ENCODE measurements around the gene UNG. TPM values are rescaled to one million over a fixed set of nuclear protein-coding genes. Genes with fewer than 3 reads are reported as not detected.

The UNG gene
- total RNA-seq, 1 donor: 30.8 TPM

DNA sequence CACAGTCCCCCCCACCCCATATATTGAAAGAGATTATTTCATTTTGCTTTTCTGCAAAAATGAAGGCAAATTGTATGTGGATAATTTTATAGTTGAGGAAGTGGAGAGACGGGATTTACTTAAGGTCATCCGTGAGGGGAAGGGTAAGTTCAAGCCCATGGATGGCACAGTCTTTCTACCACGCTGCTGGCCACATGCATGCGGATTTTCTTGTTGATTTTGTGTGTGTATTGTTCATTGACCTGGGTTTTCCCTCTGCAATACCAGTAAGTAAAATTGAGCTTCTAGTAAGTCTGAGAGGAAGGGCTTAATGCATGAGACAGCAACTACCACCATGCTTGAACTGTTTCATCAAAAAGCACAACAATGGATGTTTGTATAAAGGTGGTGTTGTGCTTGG, 54.1 kb downstream of the UNG start:
- DNase-seq (ENCODE audit: low read depth): no peak
- no peak overlapping the region for H3K4me3 ChIP-seq (ENCODE audit: low read depth, low read length)
- TF ChIP-seq, protein P1, sequence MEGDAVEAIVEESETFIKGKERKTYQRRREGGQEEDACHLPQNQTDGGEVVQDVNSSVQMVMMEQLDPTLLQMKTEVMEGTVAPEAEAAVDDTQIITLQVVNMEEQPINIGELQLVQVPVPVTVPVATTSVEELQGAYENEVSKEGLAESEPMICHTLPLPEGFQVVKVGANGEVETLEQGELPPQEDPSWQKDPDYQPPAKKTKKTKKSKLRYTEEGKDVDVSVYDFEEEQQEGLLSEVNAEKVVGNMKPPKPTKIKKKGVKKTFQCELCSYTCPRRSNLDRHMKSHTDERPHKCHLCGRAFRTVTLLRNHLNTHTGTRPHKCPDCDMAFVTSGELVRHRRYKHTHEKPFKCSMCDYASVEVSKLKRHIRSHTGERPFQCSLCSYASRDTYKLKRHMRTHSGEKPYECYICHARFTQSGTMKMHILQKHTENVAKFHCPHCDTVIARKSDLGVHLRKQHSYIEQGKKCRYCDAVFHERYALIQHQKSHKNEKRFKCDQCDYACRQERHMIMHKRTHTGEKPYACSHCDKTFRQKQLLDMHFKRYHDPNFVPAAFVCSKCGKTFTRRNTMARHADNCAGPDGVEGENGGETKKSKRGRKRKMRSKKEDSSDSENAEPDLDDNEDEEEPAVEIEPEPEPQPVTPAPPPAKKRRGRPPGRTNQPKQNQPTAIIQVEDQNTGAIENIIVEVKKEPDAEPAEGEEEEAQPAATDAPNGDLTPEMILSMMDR (IDR thresholded peaks at IDR 0.05; ENCODE audit: insufficient read depth, low read length): no peak

DNA sequence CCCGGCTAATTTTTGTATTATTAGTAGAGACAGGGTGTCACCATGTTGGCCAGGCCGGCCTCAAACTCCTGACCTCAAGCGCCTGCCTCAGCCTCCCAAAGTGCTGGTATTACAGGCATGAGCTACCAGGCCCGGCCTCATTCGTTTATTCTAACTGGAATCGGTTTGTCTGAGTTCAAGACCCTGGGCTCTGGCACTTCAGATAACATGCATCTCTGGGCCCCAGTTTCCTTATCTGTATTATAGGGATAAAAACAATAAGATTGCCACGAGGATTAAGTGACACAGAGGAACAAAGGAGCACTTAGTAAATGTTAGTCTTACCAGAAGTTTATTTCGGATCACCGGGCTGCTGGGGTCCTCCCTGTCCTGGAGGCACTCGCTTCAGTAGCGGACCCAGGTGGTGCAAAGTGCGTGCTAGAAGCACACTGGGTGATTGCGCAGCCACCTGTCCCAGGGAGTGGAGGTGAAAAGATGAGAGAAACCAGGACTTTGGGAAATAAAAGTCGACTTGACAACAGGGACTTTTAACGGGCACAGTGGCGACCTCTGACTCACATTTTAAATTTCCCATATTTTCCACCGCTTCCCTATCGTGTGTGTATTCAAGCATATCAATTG, 56.5 kb downstream of the UNG start:
- peak overlapping the region; percentile 52 for H3K4me3 ChIP-seq (ENCODE audit: low read depth, low read length)
- TF ChIP-seq, protein P1 (IDR thresholded peaks at IDR 0.05; ENCODE audit: insufficient read depth, low read length): no peak
- no peak for DNase-seq (ENCODE audit: low read depth)

DNA sequence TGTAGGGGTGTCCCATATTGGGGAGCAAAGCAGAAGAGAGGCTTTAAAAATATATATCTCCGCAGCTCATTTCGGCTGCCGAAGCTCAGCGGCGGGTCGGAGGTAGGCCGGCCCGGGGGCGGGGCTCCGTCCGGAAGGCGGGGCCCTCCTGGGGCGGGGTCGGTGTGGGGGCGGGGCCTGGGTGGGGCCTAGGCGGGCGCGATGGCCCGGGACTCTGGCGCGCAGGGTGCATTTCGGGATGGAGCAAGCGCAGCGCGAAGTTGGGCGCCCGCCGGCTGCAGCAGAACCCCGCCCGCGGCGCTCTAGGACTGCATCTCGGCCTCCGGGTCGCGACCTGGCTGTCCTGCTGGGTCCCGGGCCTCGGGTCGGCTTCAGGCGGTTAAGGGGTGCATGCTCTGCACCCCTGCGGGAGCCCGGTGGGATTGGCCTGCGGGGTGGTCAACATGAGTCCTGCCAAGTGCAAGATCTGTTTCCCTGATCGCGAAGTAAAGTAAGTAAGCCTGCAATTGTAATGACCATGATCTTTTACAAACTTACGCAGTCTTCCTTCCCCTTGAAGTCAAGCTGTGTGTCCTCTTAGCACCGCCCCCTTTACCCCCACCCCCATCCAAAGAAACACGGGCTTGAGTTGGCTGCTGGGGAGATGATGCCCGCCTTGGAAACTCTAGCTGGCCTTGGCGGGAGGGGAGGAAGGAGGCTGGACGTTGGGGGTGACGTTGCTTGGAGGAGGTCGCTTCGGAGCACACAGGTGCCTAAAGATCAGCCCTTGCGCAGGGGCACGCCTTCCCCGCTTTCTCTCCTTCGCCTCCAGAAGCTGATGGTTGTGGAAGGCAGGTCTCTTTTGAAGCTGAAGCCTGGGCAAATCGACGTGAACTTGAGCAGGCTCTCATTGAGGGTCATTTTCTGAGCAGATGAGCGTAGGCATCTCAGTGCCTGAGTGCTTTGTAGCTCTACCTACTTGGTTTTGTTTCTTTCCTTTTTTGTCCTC, 57.3 kb downstream of the UNG start:
- peak overlapping the region; percentile 69 for H3K4me3 ChIP-seq (ENCODE audit: low read depth, low read length)
- peak; percentile 60 for DNase-seq (ENCODE audit: low read depth)
- TF ChIP-seq, protein P1 (IDR thresholded peaks at IDR 0.05; ENCODE audit: insufficient read depth, low read length): no peak

DNA sequence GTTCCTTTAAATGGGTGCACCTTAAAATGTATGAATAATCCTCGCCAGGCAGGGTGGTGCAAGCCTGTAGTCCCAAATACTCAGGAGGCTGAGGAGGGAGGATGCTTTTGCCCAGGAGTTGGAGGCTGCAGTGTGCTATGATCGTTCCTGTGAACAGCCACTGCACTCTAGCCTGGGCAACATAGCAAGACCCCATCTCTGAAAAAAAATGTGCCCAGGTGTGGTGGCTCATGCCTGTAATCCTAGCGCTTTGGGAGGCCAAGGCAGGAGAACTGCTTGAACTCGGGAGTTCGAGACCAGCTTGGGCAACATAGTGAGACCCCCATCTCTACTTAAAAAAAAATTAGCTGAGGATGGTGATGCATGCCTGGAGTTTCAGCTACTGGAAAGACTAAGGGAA, 58.6 kb downstream of the UNG start:
- H3K4me3 ChIP-seq (ENCODE audit: low read depth, low read length): no peak overlapping the region
- no peak for DNase-seq (ENCODE audit: low read depth)
- TF ChIP-seq, protein P1 (IDR thresholded peaks at IDR 0.05; ENCODE audit: insufficient read depth, low read length): no peak

DNA sequence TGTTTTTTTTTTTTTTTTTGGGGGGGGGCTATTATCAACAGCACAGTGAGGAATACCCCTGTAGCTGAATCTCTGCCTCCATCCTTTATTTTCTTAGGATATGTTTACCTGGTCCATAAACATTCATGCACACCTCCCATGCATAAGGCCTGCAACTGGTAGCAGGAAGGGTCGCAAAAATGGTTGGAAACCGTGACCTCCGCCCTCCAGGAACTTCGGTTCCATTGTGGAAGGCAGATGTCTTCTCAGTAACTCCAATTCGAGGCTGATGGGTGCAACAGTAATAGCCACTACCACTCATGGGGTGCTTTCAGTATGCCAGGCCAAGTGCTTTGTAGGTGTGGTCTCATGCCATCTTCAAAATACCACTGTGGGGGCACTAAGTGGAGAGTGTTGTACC, 59.2 kb downstream of the UNG start:
- no peak for DNase-seq (ENCODE audit: low read depth)
- H3K4me3 ChIP-seq (ENCODE audit: low read depth, low read length): no peak overlapping the region
- TF ChIP-seq, protein P1 (IDR thresholded peaks at IDR 0.05; ENCODE audit: insufficient read depth, low read length): no peak

DNA sequence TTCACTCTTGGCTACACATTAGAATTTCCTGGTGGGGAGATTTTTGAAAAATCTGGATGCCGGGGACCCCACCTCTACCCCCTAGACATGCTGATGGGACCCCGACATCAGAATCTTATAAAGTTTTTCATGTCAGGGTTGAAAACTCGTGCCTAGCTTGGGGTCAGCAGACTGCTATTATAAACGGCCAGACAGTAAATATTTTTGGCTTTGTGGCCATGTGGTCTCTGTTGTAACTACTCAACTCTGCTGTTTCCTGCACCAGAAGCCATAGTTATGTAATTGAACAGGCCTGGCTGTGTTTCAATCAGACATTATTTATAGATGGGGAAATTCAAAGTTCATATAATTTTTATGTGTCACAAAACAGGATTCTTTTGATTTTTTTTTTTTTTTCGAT, 60.6 kb downstream of the UNG start:
- peak; percentile 18 for DNase-seq (ENCODE audit: low read depth)
- H3K4me3 ChIP-seq (ENCODE audit: low read depth, low read length): no peak overlapping the region
- TF ChIP-seq, protein P1 (IDR thresholded peaks at IDR 0.05; ENCODE audit: insufficient read depth, low read length): no peak

All from fibroblast of the aortic adventitia (primary cell).